Activated T-cell treated with anti-CD3 and anti-CD28 coated beads, Interleukin-2, amount 50 U/mL, for 48 hours (primary cell): ENCODE measurements around the gene NLRP5.
"Not testable (repeated sequence)": the region's sequence is repeated elsewhere in the genome, so short reads cannot be mapped to it uniquely, and the experiment has no call there.

Source experiments
- DNase-seq, 2 experiments: peaks; one replicate each; pipeline ENCODE4 v3.0.0-alpha.2; 2020

NLRP5 gene

GRCh38 chr19:56099638-56100539 lies 113.3 kb downstream of the NLRP5 start:
- no peak for DNase-seq

GRCh38 chr19:56101095-56101494 lies 114.5 kb downstream of the NLRP5 start:
- no peak for DNase-seq

GRCh38 chr19:56101746-56102535 lies 115.4 kb downstream of the NLRP5 start:
- DNase-seq = no peak

DNA sequence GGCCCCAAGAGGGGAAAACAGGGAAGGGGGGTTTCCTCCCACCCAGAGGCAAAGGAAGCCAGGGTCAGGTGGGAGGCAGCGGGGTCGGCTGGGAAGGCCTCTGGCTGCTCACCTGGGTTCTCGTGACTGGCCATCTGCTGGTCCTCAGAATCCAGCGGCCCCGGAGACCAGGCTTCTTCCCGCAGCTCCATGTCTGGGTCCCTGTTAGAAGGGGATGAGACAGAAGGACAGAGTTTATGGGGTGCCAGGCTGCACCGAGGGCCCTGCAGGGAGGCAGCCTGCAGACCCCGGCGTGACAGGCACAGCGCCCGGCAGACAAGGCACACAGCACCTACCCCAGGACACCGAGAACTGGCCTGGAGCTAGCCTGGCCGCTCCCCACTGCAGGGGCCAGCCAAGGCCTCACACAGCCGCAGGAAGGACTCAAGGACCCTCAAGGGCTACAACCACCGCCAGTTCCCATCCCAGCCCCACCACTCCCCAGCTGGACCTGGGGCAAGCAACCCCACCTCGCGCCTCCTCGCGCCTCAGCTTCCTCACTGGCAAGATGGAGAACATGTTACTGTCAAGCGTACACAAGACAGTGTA lies 116.5 kb downstream of the NLRP5 start:
- DNase-seq = no peak

GRCh38 chr19:56104423-56104822 lies 117.8 kb downstream of the NLRP5 start:
- DNase-seq = no peak

GRCh38 chr19:56105090-56105701 lies 118.6 kb downstream of the NLRP5 start:
- peak; percentile 58 to 67 for DNase-seq

- not testable (repeated sequence) for DNase-seq
Observed at GRCh38 chr19:56105831-56106396, 119.3 kb downstream of the NLRP5 start.

DNA sequence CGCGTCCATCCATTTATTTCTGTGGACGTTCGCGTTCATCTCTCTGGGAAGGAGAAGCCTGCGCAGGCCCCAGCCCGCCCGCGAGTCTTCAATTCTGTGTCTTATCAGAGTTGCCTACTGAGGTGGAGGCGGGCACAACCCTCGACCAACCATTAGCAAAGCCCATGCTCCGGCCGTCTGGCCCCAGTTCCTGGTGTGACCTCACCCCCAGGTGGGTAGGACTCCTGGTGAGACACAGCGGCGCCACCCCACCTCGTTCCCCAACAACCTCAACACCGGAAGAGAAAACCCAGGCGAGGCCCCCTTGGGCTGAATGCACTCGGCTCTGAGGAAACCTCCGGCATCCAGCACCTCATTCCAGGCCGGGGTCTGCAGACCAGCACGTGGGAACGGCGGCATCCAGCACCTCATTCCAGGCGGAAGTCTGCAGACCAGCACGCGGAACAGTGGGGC lies 119.8 kb downstream of the NLRP5 start:
- DNase-seq = no peak

GRCh38 chr19:56106993-56107392 lies 120.4 kb downstream of the NLRP5 start:
- DNase-seq = no peak

- DNase-seq = no peak
Observed at GRCh38 chr19:56107626-56108351, 121.2 kb downstream of the NLRP5 start.

- no peak for DNase-seq
Observed at GRCh38 chr19:56108447-56109195, 122.0 kb downstream of the NLRP5 start.

DNA sequence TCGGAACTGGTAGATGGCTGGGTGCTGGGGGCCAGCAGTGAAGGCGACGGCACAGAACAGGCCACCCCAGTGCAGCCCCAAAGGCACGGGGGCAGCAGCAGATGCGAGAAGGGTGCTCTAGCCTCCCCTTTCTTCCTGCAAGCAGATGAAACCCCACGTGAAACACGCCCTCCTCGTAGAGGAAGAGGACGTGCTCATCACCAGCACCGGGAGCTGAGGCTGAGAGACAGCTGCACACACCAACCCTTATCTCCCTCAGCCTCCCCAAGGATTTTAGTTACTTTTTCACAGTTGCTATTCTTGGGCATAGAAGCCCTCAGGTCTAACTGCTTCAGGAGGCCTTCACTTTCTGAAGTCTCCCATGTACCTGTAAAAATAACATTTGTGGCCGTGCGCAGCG lies 122.7 kb downstream of the NLRP5 start:
- DNase-seq = no peak

- DNase-seq = no peak
Observed at GRCh38 chr19:56110515-56111448, 124.2 kb downstream of the NLRP5 start.
